D721Med (cell line): ENCODE results near the gene COPZ1.

ENCODE experiments used
- DNase-seq: peaks from one replicate; pipeline ENCODE4 v3.0.0; 2011; ENCODE audit warnings: low spot score; ENCODE audit not compliant: insufficient read length
- FAIRE-seq: peaks from 2 replicates; lab custom pipeline; 2011; peaks lifted over from hg19 to GRCh38; lab: Jason Lieb, UNC
- TF ChIP-seq, protein P1 (sequence below): IDR thresholded peaks from 2 replicates; pipeline ENCODE4 v1.5.1; 2012; ENCODE audit warnings: mild to moderate bottlenecking, control low read depth; ENCODE audit not compliant: insufficient read depth; ENCODE audit errors: missing control alignments

The COPZ1 gene

DNA sequence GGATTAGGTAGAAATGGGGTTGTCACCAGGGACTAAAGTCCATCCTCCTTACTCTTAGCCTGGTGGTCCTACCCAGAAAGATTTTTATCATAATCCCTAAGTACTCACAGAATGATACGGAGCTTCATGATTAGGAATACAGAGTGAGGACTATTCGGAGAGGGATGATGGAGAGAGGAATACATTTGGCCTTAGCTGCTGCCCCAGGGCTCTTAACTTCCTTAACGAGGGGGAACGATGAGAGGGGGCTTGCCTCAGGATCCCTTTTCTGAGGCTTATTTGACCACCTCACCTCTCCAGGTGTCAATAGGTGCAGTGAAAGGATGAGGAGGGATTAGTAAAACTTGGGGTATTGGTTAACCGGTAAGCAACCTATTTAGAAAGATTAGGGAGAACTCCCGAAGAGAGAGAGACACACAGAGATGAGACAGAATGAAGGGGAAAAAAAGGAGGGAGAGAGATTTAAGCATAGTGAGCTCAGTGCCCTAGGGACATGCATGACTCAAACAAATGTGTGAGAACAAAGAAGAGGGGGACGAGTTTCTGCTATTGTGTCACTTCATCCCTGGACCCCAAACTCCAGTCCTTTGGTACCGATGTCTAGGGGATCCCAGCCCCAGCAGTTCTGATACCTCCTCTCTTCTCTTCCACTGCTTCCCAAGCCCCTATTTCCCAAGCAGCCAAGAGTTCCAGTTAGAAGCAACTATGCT is 25.3 kb upstream of the COPZ1 start:
- no peak for FAIRE-seq
- DNase-seq = no peak
- TF ChIP-seq, protein P1, sequence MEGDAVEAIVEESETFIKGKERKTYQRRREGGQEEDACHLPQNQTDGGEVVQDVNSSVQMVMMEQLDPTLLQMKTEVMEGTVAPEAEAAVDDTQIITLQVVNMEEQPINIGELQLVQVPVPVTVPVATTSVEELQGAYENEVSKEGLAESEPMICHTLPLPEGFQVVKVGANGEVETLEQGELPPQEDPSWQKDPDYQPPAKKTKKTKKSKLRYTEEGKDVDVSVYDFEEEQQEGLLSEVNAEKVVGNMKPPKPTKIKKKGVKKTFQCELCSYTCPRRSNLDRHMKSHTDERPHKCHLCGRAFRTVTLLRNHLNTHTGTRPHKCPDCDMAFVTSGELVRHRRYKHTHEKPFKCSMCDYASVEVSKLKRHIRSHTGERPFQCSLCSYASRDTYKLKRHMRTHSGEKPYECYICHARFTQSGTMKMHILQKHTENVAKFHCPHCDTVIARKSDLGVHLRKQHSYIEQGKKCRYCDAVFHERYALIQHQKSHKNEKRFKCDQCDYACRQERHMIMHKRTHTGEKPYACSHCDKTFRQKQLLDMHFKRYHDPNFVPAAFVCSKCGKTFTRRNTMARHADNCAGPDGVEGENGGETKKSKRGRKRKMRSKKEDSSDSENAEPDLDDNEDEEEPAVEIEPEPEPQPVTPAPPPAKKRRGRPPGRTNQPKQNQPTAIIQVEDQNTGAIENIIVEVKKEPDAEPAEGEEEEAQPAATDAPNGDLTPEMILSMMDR = no peak

DNA sequence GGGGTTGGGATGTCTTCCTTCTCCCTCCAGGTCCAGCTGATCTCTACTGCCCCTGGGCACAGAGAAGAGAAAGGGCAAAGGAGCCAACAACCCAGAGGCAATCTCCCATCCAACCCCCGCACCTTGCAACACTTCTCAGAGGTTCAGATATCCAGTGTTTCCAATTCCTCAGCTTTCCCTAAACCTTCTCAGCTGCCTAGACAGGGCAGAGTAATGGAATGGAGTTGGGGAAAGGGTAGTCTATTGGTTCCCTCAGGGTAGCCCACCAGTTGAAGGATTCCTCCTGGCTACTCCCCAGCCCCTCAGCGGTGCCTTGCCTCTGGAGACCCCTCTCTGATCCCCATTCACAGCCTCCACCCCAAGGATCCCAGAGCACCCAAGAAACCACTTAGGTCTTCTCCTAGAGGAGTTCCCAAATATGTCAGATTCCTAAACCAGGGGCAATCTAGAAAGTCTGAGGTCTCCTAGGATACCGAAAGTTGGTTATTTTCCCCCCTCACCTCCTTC is 24.7 kb upstream of the COPZ1 start:
- FAIRE-seq (no peak), DNase-seq (no peak)
- TF ChIP-seq, protein P1 = no peak

DNA sequence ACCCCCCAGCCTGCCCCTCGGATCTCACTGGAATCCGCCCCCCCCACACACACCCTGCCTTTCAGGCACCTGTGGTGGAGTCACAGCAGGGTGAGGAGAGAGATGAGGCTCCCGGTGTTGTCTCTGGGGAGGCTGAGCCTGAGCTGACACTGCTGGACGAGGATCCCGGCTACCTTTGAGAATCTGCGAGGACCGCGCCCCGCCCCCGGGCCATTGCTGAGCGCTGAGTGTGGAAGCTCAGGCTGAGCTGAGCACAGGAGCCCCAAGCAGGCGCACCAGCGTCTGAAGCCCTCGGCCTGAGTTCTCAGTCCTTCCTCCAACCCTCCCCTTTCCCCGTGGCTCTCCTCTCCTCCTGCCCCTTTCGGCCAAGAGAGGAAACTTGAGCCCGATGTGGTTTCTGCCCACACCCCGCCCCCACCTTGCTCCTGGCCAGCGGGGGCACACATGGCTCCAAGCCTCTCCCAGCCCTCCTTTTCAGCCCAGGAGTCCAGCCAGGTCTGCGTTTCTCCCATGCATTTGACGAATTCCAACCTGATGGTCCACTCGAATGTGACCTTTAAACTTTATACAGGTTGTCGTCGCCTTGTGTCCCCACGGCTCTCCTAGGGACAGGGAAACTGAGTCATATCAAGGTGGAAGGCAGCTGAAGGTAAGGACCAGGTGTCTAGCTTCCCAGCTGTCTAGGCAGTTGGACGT is 24.1 kb upstream of the COPZ1 start, which contains the start of gene NFE2:
Gene NFE2 (minus strand): TSS at position 284 of the 696 bp plus-strand sequence. CDS start 5,767 bp downstream, outside the sequence.
- TF ChIP-seq, protein P1 = no peak
- no peak for DNase-seq
- no peak for FAIRE-seq

DNA sequence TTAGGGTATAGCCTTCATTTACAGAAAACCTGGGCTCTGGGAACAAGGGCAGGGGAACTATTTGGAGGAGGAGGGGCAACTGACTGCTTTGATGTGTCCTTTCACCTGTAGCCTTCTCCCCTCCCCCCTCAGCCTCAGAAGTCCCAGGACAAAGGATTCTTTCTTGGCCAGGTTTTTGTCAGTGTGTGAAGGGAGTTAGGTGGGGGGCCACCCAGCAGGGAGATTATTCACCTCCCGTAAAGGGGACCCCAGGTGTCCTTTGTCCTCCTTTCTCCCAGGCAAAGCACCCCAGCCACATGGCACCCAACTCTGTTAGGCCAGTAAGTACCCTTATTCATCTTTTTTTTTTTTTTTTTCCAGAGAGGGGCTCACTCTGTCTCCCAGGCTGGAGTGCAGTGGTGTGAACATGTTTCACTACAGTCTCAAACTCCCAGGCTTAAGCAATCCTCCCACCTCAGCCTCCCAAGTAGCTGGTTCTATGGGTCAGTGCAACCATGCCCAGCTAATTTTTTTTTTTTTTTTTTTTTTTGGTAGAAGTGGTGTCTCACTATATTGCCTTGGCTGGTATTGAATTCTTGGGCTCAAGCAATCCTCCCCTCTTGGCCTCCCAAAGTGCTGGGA is 23.4 kb upstream of the COPZ1 start:
- FAIRE-seq (no peak), DNase-seq (no peak)
- TF ChIP-seq, protein P1 = no peak

DNA sequence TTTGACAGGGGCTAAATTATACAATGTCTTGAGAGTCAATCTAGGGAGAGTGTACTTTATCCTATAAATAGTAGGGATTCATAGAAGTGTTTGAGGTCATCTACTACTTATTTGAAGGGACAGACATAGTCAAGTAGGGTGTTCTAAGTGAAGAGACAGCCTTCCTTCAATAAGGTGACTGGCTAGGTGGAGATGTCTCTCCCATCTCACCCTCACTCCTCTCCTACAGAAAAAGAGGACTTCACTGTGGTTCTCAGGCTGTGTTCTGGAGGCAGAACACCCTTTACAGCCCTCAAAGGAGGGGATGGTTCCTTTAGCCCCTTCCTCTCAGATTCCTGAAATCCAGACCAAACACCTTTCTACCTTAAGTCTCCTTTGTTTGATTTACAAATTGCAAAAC is 21.3 kb upstream of the COPZ1 start:
- FAIRE-seq (no peak), DNase-seq (no peak)
- TF ChIP-seq, protein P1 = no peak

DNA sequence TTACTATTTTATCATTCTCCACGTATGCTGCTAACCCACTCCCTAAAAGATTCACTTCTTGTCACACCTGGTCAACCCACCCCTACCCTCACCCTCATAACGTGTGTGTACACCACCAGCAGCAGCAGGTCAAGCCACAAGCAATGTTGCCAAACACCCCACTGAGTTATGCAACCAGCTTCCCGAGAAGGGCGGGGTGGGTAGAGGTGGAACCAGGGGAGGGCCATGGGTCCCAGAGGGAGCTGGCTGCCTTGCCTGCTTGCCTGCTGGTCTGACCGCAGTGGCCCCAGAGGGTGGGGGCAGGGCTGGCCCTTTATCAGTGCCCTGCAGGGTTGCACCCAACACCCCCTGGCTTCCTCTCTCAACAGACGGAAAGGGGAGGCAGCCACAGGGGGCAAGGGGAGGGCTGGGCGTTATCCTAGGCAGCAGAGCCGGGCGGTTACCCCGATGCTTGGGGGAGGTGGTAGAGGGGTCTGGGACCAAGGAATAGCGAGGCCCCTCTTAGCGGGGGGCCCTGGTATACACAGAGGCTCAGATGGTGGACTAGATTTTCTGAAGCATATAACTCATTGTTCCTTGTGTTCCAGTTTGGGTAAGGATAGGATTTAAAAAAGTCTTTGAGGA is 20.6 kb upstream of the COPZ1 start:
- DNase-seq (no peak), FAIRE-seq (no peak)
- TF ChIP-seq, protein P1 = no peak
